H4 (cell line): ENCODE results near the gene SPINK8. TPM values are rescaled to one million over a fixed set of nuclear protein-coding genes. Genes with fewer than 3 reads are reported as not detected.
"Not testable (repeated sequence)": the region's sequence is repeated elsewhere in the genome, so short reads cannot be mapped to it uniquely, and the experiment has no call there.

ENCODE experiments used
- DNase-seq: peaks from one replicate; pipeline ENCODE4 v3.0.0-alpha.2; 2015; ENCODE audit warnings: low spot score
- total RNA-seq: library from RNA; depleted of rRNA; stranded (reverse); fragments of >200 nt; shearing (Covaris generic); gene quantifications from 2 replicates; pipeline ENCODE4 v1.2.3, GENCODE V29; 2014

Gene SPINK8
- total RNA-seq, 1 experiment from 2014 or later = not detected

DNA sequence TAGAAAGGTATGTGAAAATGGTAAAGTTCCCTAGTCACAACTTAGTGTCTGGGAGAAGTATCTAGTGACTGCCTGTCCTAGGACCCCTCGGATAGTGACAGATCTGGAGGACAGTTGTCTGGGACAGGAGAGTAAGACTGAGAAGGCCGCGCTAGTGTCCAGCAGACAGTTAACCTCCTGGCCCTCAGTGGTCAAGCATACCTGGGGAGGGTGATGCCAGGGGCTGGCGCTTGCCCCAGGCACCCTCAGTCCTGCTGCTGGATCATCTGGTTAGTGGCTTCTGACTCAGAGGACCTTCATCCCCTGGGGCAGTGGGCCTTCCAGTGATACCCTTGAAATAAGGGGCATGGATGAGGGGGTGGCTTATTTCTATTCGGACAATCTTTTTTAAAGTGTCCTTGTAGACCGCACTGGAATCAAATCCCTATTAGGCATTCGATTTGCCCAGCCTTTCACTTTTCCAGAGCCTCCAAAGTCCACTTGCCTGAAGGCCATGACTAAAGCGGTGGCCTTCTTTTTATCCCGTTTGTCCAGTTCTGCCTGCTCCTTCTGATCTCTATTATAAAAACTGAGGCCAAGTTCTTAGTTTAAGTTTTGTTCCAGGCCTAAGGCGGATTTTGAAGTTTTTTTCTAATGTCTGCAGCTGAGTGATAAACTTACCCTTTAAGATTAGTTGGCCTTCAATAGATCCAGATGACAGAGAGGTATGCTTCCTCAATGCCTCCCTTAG is 1.6 kb downstream of the SPINK8 start:
- DNase-seq = not testable (repeated sequence)

DNA sequence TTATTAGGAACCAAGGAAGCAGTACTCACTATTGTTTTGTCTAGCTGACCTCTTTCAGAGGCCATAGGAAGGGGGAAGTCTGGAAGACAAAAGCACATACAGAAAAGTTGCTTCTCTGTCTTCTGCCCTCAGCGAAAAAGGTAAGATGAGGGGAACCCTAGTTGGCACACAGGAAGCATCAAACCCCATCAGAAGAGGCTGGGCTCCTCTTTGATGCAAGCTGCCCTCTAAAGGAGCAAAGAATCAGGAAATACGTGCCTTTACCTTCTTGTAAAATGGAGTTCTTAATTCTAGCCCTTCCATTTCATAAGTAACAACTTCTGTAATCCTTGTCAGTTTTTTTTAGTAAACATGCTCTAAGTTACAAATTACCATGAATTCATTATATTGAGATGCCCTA is 12.5 kb downstream of the SPINK8 start:
- DNase-seq = no peak

DNA sequence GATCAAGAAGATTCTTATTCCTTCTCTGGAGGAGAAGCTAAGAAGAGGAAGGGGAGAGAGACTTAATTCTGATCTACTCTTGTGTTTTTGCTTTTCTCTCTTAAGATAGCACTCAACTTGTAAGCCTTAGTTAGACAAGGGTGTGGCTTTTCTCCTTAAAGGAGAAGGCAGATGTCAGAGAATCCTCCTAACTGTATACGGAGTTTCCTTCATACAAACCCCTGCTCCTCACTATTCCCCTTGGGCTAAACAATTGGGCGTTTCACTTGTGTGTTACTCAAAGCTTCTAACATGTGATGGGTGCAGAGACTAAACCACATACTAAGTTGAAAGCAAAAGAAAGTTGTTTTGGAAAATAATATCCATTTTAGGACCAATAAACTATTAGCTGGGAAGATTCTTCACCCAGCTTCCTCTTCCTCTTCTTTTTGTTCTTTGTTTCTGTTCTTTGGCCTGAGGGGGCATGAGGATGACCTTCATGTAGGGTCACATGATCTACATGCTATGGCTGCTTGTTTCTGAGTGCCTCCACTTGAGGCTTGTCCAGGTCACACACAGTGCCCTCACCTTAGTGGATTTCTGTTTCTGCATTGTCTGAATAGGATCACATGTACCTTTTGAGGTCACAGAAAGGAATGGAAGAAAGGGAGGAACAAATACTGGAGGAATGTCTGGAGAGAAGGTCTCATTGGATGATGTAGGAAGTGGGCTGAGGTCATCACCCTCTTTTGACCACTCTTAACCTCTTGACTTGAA is 14.6 kb downstream of the SPINK8 start:
- no peak for DNase-seq

DNA sequence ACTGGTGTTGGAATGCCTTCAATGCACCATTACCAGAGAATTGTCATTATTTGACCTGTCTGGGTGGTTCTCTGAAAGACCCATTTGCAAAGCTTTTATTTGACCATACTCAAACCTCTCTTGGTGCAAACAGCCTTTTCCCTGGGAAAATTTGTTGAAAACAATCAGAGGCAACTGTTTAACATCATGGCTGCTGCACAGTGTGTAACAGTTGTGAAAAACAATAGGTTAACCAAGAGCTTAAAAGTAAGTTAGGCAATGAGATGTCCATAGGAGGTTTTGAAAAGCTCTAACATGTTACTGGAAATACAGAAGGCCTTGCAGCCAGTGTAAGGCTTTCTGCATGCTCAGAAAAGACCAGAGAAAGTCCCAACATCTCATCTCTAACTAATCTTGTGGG is 18.9 kb downstream of the SPINK8 start:
- no peak for DNase-seq

DNA sequence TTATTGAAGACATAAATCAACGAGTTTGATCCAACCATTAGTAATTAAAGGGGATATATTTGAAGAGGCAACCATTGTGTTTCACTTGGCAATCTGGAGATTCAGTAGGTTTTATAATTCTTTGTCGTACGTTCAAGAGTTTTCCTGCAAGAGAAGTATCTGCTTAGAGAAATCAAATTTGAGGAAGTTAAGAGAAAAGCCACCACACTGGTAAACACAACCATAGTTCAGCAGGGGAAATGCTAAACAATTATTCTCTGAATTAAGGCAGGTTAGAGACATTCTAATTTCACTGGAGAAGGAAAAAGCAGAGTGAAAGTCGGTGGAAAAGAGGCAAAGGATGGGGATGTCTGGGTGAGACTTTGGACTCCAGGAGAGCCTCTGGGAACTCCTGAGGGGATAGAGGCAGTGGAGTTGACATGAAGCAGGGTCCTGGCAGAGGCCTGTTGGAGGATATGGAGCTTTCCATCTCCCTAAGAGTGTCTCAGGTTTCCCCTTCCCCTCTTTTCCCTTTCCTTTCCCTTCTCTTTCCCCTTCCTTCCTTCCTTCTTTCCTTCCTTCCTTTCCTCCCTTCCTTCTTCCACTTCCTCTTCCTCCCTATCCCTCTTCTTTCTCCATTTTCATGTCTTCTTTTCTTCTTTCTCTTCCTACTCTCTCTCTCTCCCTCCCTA is 26.5 kb downstream of the SPINK8 start:
- no peak for DNase-seq

DNA sequence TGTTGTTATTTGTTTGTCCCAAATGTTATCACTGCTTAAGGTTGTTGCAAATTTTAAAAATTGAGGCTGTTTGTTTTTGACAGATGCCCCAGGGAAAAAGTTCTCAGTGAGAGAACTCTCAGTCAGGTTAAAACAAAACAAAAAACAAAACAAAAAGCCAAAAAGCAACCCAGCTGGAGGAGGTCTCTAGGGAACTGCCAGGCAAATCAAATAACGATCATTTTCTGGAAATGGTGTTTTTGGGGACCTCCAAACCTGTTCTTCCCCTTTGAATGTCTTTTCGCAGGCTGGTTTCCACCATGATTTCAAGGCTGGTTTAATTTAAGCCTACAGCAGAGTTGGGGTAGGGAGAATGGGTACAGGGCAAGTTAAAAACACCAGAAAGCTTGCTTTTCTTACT is 27.2 kb downstream of the SPINK8 start:
- DNase-seq = no peak

DNA sequence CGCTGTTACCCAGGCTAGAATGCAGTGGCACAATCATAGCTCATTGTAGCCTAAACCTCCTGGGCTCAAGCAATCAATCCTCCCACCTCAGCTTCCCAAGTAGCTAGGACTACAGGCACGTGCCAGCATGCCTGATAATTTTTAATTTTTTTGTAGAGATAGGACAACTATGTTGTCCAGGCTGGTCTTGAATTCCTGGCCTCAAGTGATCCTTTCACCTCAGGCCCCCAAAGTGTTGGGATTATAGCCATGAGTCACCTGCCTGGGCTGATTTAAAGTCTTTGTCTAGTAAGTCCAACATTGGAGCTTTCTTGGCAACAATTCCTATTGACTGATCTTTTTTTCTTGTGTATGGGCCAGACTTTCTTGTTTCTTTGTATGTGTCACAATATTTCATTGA is 28.1 kb downstream of the SPINK8 start:
- no peak for DNase-seq

DNA sequence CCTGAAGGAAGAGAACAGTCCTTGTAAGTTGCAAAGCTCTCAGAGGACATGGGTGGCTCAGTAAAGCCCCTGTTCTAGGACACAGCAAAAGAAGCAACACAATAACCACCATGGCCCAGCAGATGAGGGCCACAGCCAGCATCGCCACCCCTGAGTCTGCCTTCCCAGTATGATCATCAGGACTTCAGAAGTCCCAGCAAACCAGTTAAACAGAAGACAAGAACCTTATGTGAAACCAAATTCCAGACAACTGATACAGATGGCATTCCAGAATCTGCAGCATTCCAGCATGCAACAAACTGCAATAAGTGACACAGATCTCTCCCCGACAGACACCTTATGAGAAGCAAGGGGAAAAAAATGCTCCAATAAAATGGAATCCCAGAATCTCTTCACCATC is 30.4 kb downstream of the SPINK8 start:
- DNase-seq = no peak

DNA sequence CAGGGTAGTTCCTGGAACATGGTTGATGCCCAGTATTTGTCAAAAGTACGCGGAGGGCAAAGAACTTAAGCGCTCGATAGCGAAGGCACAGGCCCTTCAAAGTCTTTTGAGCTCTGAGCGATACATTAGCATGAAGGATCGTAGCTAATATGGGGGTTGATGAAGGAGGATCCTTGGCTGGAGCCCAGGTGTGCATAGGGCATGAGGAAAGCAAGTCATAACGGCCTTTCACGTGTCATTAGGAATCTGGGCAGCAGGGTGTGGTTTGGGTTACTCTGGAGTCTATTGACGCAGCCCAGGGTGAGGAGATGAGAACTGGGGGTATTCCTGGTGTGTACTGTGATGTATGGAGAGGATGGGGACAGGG is 31.7 kb downstream of the SPINK8 start:
- DNase-seq = no peak

DNA sequence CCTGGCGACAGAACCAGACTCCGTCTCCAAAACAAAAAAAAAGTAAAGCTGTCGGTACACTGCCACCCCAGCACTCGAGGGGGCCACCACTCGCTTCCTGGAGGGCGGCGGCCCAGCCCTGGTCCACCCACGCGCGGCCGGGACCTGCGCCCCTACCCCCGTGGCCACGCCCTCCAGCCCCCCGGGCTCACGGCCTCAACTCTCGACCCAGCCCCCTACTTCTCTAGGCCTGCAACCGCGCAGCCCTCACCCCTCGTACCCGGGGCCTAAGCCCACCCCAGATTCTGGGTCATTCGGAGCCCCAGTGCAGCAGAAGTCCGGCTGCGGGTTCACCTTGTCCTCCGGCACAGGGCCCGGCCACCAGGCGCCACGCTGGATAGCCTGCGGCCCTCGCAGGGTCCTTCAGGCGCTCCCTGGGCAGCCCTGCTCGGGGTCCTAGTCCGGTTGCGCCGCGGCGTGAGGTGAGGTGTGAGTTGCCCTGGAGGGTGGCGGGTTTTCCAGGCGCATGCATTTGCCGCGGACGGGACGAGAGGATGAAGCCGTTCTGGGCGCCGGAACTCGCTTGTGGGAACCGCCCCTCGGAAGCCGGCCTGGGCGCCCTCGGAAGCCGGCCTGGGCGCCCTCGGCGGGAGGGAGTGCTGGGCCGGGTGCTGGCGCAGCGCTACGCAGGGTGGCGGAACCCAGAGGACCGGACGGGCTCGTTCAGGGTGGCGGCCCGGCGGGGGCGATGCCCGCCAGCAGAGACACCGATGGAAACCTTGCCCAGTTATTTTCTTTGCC is 32.3 kb downstream of the SPINK8 start, which contains the start of gene NME6:
Gene NME6, minus strand, starts transcription at position 348 of the 780 bp plus-strand sequence.
- peak; percentile 67 for DNase-seq

DNA sequence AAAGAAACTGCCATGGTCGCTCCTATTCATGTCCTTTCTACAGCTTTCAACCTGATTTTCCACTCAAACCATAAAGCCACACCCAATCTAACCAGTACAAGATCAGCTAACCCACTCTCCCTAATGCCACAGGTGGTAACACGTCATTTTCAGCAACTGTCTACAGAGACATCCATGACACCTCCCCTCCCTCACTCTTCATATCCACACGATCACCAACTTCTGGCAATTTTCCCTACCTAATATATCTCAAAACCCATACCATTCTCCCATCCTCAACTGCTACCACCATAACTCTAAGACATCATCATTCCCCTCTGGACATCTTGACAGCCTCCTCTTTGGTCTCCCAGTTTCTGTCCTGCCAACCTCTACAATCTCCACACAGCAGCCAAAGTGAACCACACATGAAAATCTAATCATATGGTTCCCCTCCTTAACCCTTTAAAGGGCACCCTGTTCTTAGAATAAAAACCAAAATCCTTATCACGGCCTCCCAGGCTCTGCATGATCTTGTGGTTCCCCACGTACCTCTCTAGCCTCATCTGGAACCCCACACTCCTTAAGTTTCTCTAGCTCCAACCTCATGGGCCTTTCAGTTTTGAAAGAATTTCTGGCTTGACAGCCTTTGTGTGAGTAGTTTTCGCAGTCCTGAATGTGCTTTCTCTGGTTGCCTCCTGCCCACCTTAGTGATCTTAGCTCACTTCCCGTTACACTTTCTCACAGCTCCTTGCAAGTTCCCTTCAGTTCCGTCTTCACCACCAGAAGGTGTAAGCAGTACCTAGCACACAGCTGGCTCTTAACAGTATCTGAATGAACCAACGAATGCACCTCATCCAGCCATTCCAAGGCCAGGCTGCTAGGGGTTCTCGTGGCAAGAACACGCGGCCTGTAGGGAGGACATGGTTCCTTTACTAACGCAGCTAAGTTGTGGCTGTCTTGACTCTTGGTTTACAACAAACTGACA is 33.4 kb downstream of the SPINK8 start:
- DNase-seq = no peak

DNA sequence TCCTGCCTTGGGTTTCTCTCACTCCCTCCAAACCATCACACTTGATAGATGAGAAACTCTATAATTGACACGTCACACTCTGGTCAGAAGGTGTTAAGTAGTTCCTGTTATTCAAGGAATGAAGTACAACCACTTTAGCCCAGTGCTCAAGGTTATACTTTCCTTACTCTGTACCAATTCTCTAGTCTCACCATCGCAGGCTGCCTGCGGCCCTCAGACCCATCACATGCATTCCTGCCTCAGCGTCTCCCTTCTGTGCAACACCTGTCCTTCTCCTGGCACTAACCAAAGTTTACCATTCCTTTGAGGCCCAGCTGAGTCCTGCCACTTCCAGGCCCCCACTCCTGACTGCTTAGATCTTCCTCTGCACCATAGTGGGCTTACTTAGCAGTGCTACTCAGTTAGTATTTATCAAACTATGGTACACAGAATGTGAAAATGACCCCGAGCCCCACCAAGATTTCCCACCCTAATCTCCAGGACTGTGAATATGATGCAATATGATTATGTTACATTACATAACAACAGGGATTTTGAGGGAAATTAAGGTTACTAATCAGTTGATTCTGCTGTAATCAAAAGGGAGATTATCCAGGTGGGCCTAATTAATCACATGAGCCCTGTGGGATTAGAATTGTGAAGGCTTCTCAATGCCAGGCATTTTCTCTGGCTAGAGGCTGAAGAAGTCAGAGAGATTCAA is 36.2 kb downstream of the SPINK8 start:
- no peak for DNase-seq

DNA sequence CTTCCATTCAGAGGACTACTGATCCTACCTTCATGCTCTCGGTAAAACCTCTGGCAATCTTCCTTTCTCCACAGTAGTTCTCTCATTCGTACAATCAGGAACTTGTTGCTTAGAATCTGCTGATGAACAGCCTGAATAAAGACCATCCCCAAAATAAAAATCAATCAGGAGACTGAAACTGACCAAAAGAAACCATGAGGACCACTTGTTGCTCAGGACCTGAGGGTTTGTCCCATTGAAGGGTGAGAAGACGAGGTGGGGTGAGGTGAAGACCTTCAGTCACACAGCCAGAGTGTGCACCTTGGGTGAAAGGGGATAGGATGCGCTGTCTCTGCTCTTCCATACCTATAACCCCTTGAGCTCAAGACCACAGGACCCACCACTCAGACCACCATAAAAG is 36.8 kb downstream of the SPINK8 start:
- no peak for DNase-seq

DNA sequence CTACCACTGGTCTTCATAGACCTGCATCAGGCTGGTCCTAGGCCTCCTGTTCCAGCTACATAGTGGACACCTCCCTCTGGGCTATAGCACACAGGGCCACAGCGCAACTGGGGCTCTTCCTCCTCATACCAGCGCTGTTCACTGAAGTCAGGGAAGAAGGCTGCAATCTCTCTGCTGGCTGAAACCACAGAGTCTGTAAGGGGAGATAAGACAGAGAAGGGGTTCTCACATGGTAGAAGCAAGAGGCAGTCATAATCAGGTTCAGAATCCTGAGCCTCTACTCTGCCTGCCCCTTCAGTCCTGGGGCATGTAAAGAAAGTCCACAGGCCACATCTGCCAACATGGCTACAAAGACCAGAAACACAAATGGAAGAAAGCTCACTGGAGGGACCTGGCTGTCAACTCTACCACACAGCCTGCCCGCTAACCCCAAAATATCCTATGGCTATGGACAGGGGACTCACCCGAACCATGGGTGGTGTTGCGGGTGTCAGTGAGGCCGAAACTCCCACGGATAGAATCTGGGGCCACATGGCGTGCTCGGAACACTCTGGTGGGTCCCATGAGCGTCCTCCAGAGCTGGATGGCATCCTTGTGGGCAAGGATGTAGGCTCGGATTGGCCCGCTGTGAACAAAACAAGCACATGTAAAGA is 38.7 kb downstream of the SPINK8 start:
- no peak for DNase-seq

DNA sequence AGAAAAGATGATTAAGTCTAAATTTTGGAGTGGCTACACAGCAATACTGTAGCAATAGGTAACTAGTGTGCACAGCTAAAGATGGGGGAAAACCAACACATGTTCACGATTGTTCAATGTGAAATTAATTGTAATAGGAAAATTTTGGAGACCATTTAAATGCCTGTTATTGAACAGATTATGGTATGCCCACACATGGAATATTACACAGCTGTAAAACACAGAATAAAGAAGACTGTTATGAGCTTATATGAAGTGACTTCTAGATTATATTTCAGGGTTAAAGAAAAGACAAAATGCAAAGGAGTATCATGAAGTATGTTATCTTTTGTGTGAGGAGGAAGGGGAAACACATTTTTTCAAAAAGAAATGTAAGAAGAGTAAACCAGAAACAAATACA is 43.8 kb downstream of the SPINK8 start:
- DNase-seq = no peak

DNA sequence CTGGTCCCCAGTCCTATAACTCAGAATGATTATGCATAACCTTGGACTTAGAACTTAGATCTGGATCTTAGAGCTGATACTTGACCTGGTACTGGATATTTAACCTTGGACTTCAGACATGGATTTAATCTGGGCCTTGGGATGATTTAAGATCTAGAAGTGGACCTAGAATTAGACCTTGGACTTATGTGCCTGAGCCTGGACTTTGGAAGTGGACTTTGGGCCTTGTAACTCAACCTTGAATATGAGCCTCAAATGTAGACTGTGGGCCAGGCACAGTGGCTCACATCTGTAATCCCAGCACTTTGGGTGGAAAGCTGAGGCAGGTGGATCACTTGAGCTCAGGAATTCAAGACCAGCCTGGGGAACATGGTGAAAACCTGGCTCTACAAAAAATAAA is 46.4 kb downstream of the SPINK8 start:
- no peak for DNase-seq

DNA sequence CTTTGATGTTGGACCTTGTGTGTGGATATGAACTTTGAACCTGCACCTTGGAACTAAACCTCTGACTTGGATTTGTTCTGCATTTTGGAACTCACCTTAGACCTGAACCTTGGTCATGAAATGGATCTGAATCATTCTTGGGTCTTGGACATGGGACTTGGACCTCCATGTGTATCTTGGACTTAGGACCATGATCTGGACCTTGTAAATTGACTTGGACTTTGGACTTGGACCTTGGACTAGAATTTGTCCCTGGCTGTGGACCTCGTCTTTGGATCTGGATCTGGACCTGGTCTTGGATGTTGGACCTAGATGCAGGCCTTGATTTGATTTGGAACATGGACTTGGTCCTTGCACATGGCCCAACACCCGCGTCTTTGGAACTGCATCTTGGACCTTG is 47.2 kb downstream of the SPINK8 start:
- no peak for DNase-seq

DNA sequence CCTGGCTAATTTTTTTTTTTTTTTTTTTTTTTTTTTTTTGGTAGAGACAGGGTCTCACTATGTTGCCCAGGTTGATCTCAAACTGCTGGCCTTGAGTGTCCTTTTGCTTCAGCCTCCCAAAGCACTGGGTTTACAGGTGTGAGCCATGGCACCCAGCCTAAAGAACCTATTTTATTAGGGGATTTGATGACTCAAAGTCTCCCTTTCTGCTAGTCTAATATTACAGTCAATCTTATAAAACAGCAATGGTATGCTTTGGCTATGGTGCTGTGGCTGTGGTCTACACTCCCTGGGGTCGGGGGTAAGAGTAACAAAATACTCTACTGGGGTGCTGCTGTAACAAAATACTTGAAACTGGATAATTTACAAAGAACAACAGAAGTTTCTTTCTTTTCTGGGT is 47.8 kb downstream of the SPINK8 start:
- no peak for DNase-seq

DNA sequence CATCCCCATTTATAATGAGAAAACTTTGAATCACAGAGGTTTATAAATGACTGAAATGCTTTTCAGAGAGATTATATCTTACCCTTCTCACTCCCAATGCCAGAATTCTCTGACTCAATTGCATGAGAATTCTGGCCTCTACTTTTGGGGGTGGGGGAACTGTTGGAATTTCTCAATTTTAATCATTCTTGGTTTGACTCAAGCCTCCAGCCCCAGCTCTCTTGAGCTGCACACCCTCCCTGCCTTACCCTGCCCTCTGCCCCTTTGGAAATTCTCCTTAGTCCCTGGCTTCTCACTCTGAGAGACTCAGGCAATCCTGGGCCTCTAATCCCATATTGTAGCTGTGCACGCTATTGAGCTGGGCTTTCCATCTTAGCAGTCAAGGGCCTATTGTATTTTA is 48.3 kb downstream of the SPINK8 start:
- no peak for DNase-seq

DNA sequence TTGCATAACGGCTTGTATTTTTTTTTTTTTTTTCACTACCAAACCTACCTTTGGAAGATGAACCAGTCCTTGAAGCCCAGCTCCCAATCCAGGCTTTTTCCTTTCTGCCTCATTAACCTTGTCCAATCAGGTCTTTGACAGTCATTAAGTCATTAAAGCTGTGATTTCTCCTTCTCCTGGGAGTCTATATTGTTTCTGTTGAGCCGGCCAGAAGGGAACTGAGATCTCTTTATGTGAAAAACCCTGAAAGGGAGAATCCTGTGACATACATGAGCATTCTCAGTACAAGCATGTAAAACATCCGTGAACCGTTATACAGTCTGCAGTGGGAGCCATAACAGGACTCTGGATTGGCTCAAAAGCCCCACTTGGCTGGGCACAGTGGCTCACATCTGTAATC is 52.6 kb downstream of the SPINK8 start:
- no peak for DNase-seq
